ENCODE data around the gene SLC22A9.

The SLC22A9 gene

DNA sequence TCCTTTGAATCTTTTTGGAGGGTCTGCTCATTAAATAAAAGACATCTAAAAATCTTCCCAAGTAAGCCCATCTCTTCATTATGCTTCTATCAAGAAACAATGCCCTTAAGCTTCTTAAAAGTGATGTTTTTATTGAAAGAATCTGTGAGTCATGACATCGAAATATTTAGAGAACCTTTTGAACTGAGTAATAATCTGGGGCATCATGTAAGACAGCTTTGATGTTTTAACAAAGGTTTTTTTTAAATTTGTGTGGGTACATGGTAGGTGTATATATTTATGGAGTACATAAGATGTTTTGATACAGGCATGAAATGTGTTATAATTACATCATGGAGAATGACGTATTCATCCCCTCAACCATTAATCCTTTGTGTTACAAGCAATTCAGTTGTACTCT, 74.6 kb downstream of the SLC22A9 start:
- DNase-seq (ENCODE audit: low read depth in 2 of 2, low spot score in 1 of 2), result no peak

DNA sequence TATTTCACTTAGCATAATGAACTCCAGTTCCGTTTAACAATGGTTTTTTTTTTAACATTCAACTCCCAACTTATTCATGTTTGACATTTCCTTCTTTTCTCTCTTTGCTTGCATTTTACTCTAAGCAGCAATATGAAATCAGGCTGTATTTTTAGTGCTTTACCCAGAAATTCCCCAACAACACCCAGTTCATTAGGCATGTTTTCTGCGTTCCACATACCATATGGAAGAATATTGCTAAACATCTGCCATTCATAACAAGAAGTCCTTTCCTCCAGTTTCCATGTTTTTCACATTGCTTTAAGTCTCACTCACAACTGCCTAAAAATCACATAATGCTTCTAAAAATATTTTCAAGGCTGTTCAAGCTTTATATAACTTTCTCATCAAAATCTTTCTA, 75.5 kb downstream of the SLC22A9 start:
- DNase-seq (ENCODE audit: low read depth in 2 of 2, low spot score in 1 of 2), result no peak

DNA sequence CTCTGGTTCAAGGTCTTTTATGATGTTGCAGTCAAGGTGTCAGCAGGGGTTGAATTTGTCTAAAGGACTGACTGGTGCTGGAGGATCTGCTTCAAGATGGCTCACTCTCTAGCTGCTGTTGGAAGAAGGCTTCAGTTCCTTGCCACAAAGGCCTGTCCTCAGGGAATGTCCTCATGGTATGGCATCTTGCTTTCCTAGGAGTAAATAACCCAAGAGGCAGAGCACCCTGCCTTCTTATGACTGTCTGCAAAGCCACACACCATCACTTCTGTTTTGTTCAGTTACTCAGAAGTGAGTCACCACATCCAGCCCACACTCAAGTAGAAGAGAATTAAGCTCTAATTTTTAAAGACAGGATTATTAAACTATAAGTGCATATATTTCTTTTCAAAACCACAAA, 76.1 kb downstream of the SLC22A9 start:
- no peak for DNase-seq (ENCODE audit: low read depth in 2 of 2, low spot score in 1 of 2)

DNA sequence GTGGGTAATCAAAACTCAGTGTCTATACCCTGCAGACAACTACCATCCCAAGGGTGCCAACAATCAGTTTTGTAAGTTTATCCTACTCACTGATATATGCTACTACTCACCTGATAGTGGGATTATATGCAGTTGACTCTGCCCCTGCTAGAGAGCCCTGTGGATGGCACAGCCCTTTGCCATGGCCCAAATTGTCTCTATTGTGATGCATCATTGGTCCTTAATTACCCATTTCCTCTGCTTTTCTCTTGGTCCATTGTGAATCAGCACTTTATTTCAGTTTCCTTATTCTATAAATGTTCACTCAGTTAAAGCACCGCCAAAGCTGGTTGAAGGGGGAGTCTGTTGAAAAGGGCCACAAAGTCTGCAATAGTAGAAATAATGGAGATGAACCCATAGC, 79.1 kb downstream of the SLC22A9 start:
- DNase-seq (ENCODE audit: low read depth in 2 of 2, low spot score in 1 of 2), result no peak

DNA sequence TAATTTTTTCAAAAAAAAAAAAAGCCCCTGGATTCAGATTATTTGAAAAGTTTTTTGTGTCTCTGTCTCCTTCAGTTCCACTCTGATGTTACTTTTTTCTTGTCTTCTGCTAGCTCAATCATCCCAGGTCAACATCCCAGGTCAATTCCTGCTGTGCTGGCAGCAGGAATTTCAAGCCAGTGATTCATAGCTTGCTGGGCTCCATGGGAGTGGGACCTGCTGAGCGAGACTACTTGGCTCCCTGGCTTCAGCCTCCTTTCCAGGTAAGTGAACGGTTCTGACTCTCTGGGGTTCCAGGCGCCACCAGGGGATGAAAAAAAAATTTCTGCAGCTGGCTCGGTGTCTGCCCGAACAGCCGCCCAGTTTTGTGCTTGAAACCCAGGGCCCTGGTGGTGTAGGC, 90.0 kb downstream of the SLC22A9 start:
- DNase-seq (ENCODE audit: low read depth in 2 of 2, low spot score in 1 of 2), result no peak

Data from stimulated activated CD8-positive, alpha-beta memory T cell treated with anti-CD3 and anti-CD28 coated beads, Interleukin-4, amount 100 ng/mL, for 4 hours (primary cell).